HG03066 (cell line): ENCODE measurements around the gene PRMT1.

ENCODE experiments used
- ATAC-seq: cut with Tn5 transposase; IDR thresholded peaks from one replicate; pipeline ENCODE4 v1.9.1; 2021; ENCODE audit warnings: low read depth; ENCODE audit not compliant: unreplicated experiment

Gene PRMT1

GRCh38 chr19:49687566-49688316 lies 10.7 kb downstream of the PRMT1 start:
- ATAC-seq: no peak

- ATAC-seq: no peak
Measured at GRCh38 chr19:49688531-49689132, 11.6 kb downstream of the PRMT1 start.

GRCh38 chr19:49689133-49690078 lies 12.3 kb downstream of the PRMT1 start, which contains the start of gene ADM5:
Gene ADM5, plus strand, starts transcription at chr19:49689594. Its CDS starts 244 bp downstream, at chr19:49689838.
- no peak for ATAC-seq

- ATAC-seq: no peak
Measured at GRCh38 chr19:49690079-49690655, 13.1 kb downstream of the PRMT1 start.

GRCh38 chr19:49690656-49691242 lies 13.7 kb downstream of the PRMT1 start, which contains the start of gene CPT1C:
Gene CPT1C, plus strand, starts transcription at chr19:49691116. Its CDS starts 1,137 bp downstream, at chr19:49692253.
- ATAC-seq: no peak

- no peak for ATAC-seq
Measured at GRCh38 chr19:49691243-49692146, 14.4 kb downstream of the PRMT1 start.

- no peak for ATAC-seq
Measured at GRCh38 chr19:49692147-49692506, 15.1 kb downstream of the PRMT1 start.

GRCh38 chr19:49696115-49696514 lies 19.0 kb downstream of the PRMT1 start:
- no peak for ATAC-seq

GRCh38 chr19:49696865-49697264 lies 19.8 kb downstream of the PRMT1 start:
- no peak for ATAC-seq

GRCh38 chr19:49699364-49699763 lies 22.3 kb downstream of the PRMT1 start:
- no peak for ATAC-seq

GRCh38 chr19:49700563-49700962 lies 23.5 kb downstream of the PRMT1 start:
- ATAC-seq: no peak

GRCh38 chr19:49701271-49701786 lies 24.3 kb downstream of the PRMT1 start:
- no peak for ATAC-seq

- no peak for ATAC-seq
Measured at GRCh38 chr19:49704888-49705642, 28.0 kb downstream of the PRMT1 start.

GRCh38 chr19:49705919-49706318 lies 28.8 kb downstream of the PRMT1 start:
- ATAC-seq: no peak

- ATAC-seq: no peak
Measured at GRCh38 chr19:49710372-49710951, 33.4 kb downstream of the PRMT1 start.

GRCh38 chr19:49712397-49712859 lies 35.4 kb downstream of the PRMT1 start:
- no peak for ATAC-seq

- no peak for ATAC-seq
Measured at GRCh38 chr19:49713236-49713845, 36.3 kb downstream of the PRMT1 start.
